ENCODE results near the gene NR6A1. TPM values are rescaled to one million over a fixed set of nuclear protein-coding genes. Genes with fewer than 3 reads are reported as not detected.

NR6A1 gene
- total and polyA plus RNA-seq, 10 donors: 0.14 to 3.7 (median 1.9) TPM

- Histone ChIP-seq H3K9me3 (no peaks in the 10 kb centered on the region), H3K36me3 (peaks cover 0 to 14% (median 0%) of the 10 kb centered on the region in 6 donors), H3K27ac (no peak overlapping the region), H3K4me1 (peaks cover 0 to 5% (median 0%) of the 10 kb centered on the region in 6 donors), H3K27me3 (replicated peaks in 1 of 7) (no peaks in the 10 kb centered on the region), H3K4me3 (no peak overlapping the region)
- WGBS, 5 donors: 72 to 97% (median 80%) methylated on average over 3 of the region's 3 CpGs
- DNase-seq: no peak
- TF ChIP-seq POLR2AphosphoS5 (IDR thresholded peaks at IDR 0.05) (no peak), POLR2A (IDR thresholded peaks at IDR 0.05) (no peak), CTCF (IDR thresholded peaks at IDR 0.05 in 8 of 11, conservative IDR thresholded peaks at IDR 0.05 in 3 of 11) (no peak)
- intact Hi-C loops (cut with DNase I; ENCODE audit: low total_unique reads): no loop called here
These were observed 250.0 kb downstream of the NR6A1 start for GRCh38 chr9:124521142-124521541.

- Histone ChIP-seq H3K36me3 (peaks cover 0 to 6% (median 0%) of the 10 kb centered on the region in 6 donors), H3K9me3 (no peaks in the 10 kb centered on the region), H3K4me3 (no peak overlapping the region), H3K27ac (no peak overlapping the region), H3K4me1 (no peaks in the 10 kb centered on the region), H3K27me3 (replicated peaks in 1 of 7) (no peaks in the 10 kb centered on the region)
- DNase-seq: no peak
- 85 to 97% (median 95%) methylated on average over 7 of the region's 7 CpGs for WGBS, 5 donors
- intact Hi-C loops (cut with DNase I; ENCODE audit: low total_unique reads): no loop called here
- TF ChIP-seq POLR2A (IDR thresholded peaks at IDR 0.05) (no peak), POLR2AphosphoS5 (IDR thresholded peaks at IDR 0.05) (no peak)
These were observed 250.9 kb downstream of the NR6A1 start for GRCh38 chr9:124520206-124520596.

DNA sequence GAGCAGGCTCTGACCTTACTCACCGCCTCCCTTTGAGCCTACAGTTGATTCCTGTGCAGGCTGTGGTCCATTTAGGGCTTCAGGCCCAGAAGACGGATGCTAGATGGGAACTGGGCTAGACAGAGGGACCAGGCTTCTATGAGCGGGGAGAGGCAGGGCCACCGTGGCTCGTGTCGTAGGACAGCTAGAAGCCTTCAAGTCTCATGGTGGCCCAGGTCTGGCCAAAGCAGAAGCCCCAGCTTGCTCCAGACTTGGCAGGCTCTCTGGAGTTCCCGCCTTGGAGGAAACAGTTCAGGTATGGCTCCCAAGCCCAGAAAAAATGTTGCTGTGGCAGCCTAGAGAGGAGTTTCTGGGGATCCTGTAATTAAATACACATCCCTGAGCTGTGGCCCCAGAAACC lies 253.0 kb downstream of the NR6A1 start:
- no peak for DNase-seq
- 86 to 98% (median 94%) methylated on average over 7 of the region's 7 CpGs for WGBS, 5 donors
- Histone ChIP-seq H3K27ac (no peak overlapping the region), H3K36me3 (peaks cover 0 to 6% (median 0%) of the 10 kb centered on the region in 6 donors), H3K4me1 (peaks cover 0 to 14% (median 5%) of the 10 kb centered on the region in 6 donors), H3K4me3 (no peak overlapping the region), H3K9me3 (no peaks in the 10 kb centered on the region), H3K27me3 (replicated peaks in 1 of 7) (peaks cover 0 to 4% (median 0%) of the 10 kb centered on the region in 7 donors)
- TF ChIP-seq POLR2A (IDR thresholded peaks at IDR 0.05) (no peak), POLR2AphosphoS5 (IDR thresholded peaks at IDR 0.05) (no peak), CTCF (IDR thresholded peaks at IDR 0.05 in 8 of 11, conservative IDR thresholded peaks at IDR 0.05 in 3 of 11) (no peak)
- intact Hi-C loops (cut with DNase I; ENCODE audit: low total_unique reads): no loop called here

GRCh38 chr9:124517600-124517999 lies 253.5 kb downstream of the NR6A1 start:
- Histone ChIP-seq H3K4me3 (no peak overlapping the region), H3K36me3 (peaks cover 0 to 6% (median 0%) of the 10 kb centered on the region in 6 donors), H3K4me1 (peaks cover 0 to 18% (median 10%) of the 10 kb centered on the region in 6 donors), H3K9me3 (no peaks in the 10 kb centered on the region), H3K27ac (no peak overlapping the region), H3K27me3 (replicated peaks in 1 of 7) (peaks cover 0 to 8% (median 0%) of the 10 kb centered on the region in 7 donors)
- no peak for TF ChIP-seq POLR2A (IDR thresholded peaks at IDR 0.05)
- TF ChIP-seq CTCF (IDR thresholded peaks at IDR 0.05 in 8 of 11, conservative IDR thresholded peaks at IDR 0.05 in 3 of 11): no peak
- TF ChIP-seq POLR2AphosphoS5 (IDR thresholded peaks at IDR 0.05): no peak
- intact Hi-C loops (cut with DNase I; ENCODE audit: low total_unique reads): no loop called here
- no peak for DNase-seq
- WGBS, 5 donors: 64 to 84% (median 80%) methylated on average over 5 of the region's 5 CpGs
